ENCODE measurements around the gene MRPL14.

DNA sequence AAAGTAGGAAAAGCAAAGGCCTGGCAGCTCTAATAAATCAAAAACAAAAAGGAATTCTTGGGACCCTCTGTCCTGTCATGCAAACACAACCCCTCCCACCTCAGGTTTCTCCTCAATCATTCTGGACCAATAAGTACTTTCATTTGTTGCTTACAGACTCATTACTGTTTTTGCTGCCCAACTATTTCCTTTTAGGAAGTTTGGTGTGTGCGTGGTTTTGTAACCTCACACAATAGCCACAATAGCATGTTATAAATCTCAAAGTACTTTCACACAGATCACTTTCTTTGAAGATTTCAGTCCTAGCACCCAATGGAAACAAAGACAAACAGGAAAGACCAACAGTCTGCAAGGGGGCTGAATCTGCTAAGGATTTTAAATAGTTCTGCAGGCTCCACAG, 4.5 kb downstream of the MRPL14 start:
- TF ChIP-seq, protein P1, sequence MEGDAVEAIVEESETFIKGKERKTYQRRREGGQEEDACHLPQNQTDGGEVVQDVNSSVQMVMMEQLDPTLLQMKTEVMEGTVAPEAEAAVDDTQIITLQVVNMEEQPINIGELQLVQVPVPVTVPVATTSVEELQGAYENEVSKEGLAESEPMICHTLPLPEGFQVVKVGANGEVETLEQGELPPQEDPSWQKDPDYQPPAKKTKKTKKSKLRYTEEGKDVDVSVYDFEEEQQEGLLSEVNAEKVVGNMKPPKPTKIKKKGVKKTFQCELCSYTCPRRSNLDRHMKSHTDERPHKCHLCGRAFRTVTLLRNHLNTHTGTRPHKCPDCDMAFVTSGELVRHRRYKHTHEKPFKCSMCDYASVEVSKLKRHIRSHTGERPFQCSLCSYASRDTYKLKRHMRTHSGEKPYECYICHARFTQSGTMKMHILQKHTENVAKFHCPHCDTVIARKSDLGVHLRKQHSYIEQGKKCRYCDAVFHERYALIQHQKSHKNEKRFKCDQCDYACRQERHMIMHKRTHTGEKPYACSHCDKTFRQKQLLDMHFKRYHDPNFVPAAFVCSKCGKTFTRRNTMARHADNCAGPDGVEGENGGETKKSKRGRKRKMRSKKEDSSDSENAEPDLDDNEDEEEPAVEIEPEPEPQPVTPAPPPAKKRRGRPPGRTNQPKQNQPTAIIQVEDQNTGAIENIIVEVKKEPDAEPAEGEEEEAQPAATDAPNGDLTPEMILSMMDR (IDR thresholded peaks at IDR 0.05; ENCODE audit: insufficient read depth, low read length) = no peak
- TF ChIP-seq POLR2AphosphoS5 (IDR thresholded peaks at IDR 0.05; ENCODE audit: low read depth) (no peak), REST (IDR thresholded peaks at IDR 0.05; ENCODE audit: insufficient replicate concordance, low read depth) (no peak), GABPA (IDR thresholded peaks at IDR 0.05; ENCODE audit: low read depth) (no peak)

Data from HL-60 (cell line).